GM10266 (cell line): ENCODE results near the gene EGFLAM.

Experiments used
- DNase-seq: peaks from one replicate; pipeline ENCODE4 v3.0.0; 2012; ENCODE audit errors: extremely low spot score
- TF ChIP-seq, protein P1 (sequence below): IDR thresholded peaks from 2 replicates; pipeline ENCODE4 v1.5.1; 2012; ENCODE audit warnings: mild to moderate bottlenecking, low read depth; ENCODE audit not compliant: control insufficient read depth, insufficient read depth; ENCODE audit errors: missing control alignments

EGFLAM gene

GRCh38 chr5:38371596-38371995 is 113.2 kb downstream of the EGFLAM start:
- DNase-seq = no peak
- TF ChIP-seq, protein P1, sequence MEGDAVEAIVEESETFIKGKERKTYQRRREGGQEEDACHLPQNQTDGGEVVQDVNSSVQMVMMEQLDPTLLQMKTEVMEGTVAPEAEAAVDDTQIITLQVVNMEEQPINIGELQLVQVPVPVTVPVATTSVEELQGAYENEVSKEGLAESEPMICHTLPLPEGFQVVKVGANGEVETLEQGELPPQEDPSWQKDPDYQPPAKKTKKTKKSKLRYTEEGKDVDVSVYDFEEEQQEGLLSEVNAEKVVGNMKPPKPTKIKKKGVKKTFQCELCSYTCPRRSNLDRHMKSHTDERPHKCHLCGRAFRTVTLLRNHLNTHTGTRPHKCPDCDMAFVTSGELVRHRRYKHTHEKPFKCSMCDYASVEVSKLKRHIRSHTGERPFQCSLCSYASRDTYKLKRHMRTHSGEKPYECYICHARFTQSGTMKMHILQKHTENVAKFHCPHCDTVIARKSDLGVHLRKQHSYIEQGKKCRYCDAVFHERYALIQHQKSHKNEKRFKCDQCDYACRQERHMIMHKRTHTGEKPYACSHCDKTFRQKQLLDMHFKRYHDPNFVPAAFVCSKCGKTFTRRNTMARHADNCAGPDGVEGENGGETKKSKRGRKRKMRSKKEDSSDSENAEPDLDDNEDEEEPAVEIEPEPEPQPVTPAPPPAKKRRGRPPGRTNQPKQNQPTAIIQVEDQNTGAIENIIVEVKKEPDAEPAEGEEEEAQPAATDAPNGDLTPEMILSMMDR = no peak

DNA sequence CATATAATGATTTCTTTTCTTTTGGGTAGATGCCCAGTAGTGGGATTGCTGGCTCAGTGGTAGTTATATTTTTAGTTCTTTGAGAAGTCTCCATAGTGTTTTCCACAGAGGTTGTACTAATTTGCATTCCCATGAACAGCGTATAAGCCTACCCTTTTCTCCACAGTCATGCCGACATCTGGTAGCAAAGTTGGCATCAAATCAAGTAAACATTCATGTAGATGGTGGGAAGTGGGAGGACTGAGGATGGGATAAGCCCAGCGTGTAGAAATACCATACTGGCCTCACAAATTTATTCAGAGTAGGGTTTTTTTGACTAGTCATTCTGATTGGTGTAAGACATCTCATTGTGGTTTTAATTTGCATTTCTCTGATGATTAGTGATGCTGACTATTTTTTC is 115.4 kb downstream of the EGFLAM start:
- DNase-seq = no peak
- TF ChIP-seq, protein P1 = no peak

DNA sequence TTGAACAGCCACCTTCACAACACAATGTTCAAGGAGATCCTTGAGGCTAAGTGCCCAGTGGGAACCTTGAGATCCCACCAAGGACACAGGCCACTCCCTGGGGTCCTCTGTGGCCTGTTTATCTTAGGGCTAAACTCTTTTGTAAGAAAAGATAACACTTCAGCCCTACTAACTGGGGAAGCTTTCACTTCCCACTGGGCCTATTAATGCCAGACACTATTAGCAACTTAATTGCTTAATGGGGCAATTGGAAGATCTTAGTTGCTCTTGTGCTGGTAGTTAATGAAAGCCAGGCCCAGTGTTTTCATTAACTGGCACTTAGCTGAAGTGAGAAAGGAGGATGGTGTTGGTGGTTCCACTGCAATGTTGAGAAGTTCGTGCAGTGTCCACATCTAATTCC is 117.1 kb downstream of the EGFLAM start:
- no peak for DNase-seq
- TF ChIP-seq, protein P1 = no peak

DNA sequence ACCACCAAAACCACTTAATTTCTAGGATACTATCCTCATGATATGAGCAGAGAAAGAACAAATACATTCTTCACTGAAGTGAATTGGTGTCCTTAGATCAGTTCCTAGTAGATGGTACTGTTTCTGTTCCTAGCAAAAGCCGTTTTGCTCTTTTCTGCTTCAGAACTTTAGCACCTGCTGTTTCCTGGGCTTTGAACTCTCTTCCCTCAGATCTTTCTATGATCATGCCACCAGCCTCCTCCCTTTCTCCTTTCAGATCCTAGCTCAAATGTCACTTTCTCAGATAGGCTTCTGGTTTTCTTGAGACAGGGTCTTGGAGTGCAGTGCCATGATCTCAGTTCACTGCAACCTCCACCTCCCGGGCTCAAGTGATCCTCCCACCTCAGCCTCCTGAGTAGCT is 118.0 kb downstream of the EGFLAM start:
- TF ChIP-seq, protein P1 = no peak
- no peak for DNase-seq

DNA sequence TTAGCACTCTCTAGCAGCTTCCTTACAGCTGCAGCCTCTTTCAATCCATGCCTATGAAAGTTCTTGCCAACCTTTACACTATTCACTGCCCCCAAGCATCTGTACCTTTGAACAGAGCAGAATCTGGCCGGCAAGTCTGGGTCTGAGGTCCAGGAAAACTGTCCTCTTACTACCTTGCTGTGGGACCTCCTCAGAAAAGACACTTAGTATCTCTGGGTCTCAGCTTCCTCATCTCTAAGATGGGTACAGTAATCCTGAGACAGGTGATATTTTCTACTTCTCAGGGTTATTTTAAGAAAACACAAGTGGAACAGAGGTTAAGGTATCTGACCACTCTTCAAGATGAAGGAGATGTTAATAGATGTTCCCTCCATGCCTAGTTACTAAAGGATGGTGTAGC is 120.2 kb downstream of the EGFLAM start:
- no peak for DNase-seq
- TF ChIP-seq, protein P1 = no peak

DNA sequence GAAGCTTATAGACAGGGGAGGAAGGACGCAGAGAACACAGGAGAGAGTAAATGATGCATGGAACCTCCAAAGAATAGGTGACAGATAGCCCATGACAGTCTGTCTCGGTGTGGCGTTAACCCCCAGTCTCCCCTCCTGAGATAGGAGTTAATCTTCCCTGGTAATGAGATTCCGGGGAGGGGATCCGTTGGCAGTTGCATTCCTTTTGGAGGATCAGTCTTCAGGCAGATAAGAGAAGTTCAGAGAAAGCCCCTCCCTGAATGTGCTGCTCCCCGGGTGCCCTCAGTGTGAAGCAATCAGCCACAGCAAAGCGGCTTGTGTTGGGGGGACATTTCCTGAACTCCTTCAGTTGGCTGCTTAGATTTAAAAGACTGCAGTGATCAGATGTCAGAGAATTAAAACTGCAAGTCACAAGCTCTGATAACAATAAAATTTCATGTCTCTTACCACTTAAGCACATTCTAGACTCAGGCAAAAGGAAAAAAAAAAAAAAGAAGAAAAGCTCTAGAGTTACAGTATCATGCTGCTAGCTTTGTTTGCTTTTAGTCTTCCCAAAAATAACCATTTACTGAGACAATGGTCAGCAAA is 121.1 kb downstream of the EGFLAM start:
- TF ChIP-seq, protein P1 = no peak
- DNase-seq = no peak

- TF ChIP-seq, protein P1 = no peak
- no peak for DNase-seq
Observed at GRCh38 chr5:38380537-38380936, 122.2 kb downstream of the EGFLAM start.
